SKM-1 treated with dmso at 0.1 percent for 144 hours (cell line): Measurements from ENCODE around the gene RGS10.
"Not testable (repeated sequence)": the region's sequence is repeated elsewhere in the genome, so short reads cannot be mapped to it uniquely, and the experiment has no call there.

Experiments
- DNase-seq: peaks from one replicate; lab custom pipeline; 2025; ENCODE audit not compliant: unreplicated experiment; lab: John Stamatoyannopoulos, UW

Gene RGS10

DNA sequence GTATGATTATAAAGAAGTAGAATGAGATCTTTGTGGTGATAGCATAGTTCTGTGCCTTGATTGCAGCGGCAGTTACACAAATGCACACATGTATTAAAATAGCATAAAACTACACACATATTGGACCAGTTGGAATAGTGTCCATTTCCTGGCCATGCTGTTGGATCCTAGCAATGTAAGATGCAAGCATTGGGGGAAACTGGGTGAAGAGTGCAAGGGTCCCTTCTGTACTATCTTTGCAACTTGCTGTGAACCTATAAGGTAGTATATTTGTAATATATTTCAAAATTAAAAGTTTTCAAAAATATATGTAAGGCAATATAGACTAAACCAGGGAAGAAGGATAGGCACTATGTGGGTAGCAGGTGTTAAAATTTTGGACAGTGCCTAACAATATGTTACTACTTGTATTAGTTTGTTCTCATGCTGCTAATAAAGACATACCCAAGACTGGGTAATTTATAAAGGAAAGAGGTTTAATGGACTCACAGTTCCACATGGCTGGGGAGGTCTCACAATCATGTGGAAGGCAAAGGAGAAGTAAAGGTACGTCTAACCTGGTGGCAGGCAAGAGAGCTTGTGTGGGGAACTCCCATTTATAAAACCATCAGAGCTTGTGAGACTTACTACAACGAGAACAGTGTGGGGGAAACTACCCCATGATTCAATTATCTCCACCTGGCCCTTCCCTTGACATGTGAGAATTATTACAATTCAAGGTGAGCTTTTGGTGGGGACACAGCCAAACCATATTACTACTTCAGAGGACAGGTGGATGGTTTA is 71.4 kb downstream of the RGS10 start:
- no peak for DNase-seq

DNA sequence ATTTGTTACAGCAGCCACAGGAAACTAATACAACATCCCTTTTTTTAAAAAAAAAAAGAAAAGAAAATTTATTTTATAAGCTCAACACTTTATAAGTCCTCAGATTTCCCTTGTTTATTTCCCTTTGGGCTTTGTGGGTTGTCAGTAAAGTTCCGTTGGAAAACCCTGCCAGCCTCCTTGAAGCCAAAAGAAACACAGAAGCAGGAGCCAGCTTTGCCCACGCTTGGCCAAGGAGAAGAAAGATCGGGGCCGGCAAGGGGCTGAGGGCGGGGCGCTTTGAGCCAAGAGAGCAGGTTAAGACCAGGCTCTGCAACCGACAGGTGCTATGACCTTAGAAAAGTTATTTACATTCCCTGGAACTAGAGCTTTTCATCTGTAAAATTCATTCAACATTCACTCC is 72.7 kb downstream of the RGS10 start:
- DNase-seq = no peak

DNA sequence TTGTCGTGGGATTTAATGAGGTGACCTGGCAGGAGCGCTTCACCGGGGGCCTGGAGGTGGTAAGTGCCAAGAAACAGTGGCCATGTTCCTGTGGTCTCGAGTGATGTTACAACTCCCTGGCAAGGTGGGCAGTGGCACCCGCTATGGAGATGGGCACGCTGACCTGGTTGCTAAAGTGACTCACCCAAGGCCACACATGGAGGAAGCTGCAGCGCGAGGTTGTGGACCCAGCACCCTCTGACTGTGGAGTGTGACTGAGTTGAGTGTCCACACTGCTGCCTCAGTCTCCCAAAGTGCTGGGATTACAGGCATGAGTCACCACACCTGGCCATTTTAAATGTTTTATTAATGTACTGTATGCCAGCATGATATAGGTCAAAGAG is 73.2 kb downstream of the RGS10 start:
- no peak for DNase-seq

DNA sequence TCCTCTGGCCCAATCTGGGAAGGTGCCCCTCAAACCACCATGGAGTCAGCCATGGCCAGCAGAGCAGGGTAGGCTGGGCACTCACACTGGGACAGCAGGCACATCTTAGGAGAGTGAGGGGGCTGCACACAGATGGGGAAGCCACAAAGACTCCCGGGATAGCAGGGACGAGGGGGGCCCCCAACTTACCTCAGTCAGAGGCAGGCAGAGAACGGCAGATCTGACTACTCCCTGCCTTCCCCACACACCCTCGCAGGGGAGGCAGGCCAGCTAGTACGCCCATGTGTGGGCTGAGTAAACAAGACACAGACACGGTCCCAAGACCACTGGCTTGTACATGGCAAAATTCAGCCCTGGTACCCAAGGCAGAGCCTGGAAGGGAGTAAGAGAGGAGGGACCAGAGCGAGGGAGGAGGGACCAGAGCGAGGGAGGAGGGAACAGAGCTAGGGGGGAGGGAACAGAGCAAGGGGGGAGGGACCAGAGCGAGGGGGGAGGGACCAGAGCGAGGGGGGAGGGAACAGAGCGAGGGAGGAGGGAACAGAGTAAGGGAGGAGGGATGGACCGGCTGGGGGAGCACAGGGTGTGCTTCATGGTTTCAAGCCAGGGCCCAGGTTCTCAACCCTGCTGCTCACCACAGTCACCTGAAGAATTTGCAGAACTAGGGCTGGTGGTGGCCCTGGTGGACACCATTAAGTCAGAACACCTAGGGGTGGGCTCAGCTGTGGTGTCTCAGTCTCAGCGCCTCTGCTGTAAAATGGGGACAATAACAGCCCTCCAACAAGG is 73.8 kb downstream of the RGS10 start:
- DNase-seq = no peak

DNA sequence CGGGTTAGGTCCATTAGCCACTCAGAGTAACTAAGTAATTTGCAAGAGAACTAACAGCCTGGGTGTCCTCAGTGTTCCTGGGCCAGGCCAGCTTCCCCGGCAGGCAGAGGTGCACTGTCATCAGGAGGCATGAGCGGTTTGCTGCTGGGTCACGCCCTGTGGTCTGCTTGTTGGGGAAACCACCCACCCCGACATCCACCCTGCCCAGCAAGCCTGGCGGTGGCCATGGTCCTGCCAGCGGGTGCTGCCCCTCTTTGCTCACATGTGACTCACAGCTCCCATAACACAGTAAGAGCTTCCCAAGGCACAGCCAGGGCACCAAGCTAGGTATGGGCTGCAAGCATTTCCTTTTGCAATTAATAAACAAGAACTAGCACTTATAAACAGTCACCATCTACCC is 75.9 kb downstream of the RGS10 start:
- DNase-seq = no peak

DNA sequence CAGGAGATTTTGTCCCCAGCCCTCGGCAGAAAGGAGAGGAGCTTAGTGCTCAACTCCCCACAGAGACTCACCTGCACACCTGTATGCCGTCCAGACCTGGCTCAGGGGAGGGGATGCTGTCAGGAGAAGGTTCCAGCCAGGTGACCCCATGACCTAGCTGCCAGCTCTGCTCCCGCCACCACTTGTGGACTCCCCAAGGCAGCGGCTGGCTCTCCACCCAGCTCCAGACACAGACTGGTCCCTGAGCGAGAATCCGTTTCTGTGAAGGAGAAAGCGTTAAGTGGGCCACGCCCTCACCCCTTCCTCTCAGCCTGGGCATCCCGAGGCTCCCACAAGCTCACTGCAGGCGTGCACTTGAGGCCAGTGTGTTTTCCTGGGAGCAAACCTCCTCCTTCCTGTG is 76.4 kb downstream of the RGS10 start:
- DNase-seq = no peak

DNA sequence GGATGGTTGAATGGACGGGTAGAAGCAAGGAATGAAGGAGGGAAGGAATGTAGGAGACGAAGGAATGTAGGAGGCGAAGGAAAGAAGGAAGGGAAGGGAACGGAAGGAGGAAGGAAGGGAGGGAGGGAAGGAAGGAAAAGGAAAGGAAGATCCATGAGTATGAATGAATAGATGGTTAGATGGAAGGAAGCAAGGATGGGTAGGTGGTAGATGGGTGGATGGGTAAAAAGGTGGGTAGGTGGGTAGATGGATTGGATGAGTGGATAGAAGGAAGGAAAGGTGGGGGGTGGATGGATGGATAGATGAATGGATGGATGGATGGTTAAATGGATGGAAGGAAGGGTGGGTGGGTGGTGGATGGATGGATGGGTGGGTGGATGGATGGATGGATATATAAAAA is 77.4 kb downstream of the RGS10 start:
- DNase-seq = no peak

DNA sequence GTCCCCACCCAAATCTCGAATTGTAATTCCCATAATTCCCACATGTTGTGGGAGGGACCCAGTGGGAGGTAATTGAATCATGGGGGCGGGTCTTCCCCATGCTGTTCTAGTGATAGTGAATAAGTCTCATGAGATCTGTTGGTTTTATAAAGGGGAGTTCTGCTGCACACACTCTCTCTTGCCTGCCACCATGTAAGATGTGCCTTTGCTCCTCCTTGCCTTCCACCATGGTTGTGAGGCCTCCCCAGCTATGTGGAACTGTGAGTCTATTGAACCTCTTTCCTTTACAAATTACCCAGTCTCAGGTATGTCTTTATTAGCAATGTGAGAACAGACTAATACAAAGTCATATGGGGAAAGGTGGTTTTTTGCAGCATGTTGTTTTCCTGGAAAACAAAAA is 79.3 kb downstream of the RGS10 start:
- DNase-seq = not testable (repeated sequence)

DNA sequence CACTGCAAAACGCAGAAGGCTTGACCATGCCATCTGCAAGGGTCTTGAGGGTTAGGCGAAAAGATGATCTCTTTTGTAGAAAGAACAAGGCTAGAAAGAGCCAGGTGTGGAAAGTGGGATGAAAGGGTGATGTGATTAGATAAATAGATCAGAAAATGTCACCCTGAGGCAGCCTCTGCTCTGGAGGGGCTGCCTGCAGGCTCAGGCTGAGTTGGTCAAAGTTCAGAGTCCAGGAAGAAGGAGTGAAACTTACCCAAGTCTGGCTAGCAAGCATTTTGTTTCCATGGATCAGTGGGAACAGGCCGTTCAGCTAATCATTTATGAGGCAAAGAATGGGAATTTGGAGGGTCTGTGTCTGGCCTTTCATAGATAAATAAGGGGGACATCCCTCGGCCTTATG is 79.7 kb downstream of the RGS10 start:
- DNase-seq = no peak

DNA sequence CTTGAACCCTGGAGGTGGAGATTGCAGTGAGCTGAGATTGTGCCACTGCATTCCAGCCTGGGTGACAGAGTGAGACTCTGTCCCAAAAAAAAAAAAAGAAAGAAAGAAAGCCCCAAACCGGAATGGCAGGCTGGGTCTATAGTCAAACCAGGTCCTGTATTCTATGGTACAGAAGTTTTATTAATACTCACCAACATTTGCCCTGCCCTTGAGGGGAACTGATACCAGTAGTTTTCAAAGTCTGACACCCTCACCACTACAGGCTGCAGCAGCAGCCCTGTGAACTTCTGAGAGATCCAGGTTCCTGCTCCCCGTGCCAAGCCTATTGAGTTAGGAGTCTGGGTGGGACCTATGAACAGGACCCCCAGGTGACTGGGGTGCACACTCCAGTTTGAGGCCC is 80.6 kb downstream of the RGS10 start:
- DNase-seq = no peak

DNA sequence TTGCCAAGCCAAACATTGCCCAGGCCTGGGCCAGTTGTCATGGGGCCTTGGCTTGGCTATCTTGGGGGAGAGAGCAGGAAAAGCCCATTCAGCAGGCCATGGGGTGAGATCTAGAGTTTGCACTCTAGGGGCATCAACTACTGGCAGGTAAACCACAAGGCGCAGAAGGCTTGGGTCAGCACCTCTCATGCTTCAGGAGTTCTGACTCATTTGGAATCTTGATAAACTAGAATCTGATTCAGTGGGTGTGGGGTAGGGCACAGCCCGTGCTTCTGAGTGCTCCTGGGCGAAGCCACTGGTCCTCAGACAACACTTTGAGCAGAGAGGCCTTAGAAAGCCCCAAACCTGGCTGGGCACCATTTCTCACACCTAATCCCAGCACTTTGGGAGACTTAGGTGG is 81.1 kb downstream of the RGS10 start:
- no peak for DNase-seq

DNA sequence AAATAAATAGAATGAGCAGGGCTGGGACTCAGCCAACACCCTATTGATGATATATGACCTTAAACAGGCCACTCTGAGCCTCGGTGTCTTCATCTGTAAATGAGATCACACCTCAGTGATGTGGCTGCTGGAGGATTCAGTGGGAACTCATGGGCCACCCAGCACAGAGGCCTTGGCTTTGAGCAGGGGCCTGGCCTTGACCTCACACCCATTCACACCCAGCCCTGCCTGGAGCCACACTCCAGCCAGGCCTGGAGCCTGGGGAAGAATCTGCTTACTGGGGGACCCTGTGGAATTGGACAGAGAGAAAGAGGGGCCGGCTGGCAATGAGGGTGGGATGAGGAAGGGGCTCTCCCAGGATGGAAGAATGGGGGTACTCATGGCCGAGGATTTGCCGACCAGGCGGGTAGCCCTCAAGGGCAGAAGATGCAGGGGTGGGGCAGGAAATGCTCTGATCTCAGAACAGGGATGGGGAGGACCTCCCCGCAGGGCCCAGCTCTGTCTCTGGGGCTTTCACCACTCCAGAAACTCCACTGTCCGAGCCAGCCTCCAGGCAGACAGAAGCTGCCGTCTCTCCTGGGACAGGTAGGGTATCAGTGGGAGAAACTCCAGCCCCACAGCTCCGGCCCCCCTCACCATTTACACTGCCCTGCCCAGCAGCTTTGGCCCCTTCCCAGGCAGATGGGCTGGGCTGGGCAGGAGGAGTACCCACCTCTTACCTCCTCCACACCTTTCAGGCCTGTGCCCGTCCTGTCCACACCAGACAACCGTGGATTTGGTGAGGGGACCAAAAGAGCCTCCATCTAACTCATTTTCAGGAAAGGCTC is 81.9 kb downstream of the RGS10 start:
- no peak for DNase-seq

DNA sequence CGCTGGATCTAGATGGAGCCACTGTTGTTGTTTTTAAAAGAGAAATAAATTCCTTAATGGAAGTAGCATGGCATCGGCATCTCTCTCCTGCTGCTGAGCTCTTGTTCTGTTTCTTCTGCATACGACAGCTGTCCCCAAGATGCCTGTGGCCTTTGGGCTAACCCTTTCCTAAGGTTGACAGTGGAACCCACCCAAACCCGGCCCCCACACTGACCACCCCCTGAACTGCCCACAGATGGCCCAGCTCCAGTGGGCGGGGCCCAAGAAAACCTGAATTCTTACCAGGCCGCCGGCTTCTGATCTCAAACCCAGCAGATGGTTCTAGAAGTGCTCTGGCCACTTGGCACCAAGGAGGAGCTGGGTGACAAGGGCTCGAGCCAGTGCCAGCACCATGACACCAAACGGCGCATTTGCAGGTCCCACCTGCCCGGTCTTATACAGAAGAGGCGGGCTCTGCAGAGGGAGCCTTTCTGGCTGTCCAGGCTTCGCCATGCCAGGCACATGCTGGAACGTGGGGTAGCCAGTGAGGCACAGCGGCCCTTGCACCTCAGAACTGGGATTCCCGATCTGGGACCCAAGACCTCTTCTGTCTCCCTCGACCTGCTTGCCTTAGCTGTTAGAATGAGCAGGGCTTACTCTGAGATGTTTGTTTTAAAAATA is 82.7 kb downstream of the RGS10 start:
- no peak for DNase-seq

DNA sequence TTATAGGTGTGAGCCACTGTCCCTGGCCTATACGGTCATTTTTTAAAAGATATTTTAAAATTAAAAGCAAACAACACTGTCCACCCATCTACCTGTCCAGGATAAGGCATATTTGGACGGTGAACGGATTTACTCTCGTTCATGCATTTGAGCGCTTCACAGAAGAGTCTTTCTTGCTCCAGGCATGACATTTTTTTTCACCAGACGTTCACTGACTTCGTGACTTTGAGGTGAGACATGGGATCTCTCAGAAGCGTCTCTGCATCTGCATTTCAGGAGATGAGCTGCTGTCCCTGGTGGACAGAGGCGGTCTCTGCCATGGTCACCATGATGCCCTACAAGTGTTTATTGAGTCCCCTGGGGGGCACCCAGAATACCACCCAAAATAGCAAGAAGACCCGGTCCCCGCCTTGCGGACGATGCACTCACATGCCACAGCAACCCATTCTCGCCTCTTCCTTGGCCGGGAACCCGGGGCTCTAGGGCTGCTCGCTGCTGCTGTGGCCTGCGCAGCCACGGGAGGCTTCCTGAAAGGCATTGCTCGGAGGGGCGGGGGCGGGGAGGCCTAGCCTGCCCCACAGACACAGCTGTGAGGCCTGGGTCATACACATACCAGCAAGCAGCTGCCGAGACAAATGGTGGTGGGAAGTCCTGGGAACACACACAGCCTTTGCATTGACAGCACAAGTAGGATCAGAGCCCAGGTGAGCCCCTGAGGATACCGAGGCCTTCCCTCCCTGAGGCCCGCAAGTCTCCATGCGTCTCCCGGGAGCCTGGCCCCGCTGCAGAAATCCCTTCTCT is 84.4 kb downstream of the RGS10 start:
- DNase-seq = no peak

DNA sequence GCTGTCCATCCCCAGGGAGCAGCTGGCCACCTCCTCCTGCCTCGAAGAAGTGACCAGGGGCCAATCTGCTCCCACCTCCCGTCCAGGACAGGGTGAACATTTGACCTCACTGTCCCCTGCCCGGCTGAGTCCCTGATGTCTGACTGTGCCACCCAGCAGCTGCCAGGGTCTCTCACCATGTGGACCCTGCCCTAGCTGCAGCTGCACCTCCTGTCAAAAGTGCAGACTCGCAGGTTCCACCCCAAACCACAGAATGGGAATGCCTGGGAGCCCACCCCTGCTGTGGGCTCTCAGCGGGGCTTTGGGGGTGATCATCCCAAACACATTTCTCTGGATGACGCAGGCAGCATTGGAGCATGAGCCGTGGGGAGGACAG is 86.1 kb downstream of the RGS10 start:
- no peak for DNase-seq

DNA sequence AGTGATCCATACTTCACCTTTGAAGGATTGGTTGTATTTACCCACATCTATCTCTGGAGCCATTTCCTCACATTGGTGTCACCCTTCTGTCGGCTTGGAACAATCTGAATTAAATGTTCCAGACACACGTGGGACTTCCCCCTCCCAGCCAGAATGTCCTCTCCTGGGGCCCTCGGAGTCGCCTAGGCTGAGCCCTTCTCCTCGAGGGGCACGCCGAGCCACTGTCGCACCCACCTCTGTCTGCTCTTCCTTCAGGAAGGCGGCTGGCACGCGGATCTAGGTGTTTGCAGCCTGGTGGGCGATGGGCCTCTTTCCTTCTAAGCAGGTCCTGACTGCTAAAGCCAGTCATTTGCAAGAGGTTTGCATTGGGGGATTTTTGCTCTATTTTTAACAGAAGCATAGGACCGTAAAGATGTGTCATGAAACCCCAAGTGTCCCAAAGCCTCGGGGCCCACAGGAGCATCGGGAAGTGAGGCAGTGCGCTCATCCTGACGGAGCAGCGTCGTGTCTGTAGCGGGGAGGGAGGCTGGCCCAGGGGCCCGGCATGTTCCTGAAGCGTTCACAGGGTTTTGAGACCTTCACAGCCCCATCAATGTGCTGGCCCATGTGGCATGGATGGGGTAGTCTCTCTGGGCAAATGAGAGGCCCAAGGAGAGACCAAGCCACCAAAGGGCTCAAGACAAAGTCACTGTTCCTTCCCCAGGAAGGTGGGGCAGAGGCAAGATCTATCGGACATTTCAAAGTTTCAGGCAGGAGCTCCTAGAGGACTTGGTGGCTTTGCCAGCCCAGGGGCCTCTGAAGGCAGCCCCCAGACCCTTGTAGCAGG is 86.7 kb downstream of the RGS10 start:
- no peak for DNase-seq

DNA sequence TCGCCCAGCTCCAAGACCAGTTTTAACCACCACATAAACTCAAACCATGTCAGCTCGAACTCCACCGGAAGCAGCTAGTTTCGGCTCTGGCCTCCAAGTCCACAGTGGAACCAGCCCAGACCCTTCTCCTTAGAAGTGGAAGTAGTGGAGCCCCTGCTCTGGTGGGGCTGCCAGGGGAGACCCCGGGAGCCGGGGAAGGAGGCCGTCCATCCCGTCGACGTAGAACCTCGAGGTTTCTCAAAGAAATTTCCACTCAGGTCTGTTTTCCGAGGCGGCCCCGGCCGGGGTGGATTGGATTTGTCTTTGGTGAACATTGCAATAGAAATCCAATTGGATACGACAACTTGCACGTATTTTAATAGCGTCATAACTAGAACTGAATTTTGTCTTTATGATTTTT is 87.5 kb downstream of the RGS10 start:
- DNase-seq = no peak

DNA sequence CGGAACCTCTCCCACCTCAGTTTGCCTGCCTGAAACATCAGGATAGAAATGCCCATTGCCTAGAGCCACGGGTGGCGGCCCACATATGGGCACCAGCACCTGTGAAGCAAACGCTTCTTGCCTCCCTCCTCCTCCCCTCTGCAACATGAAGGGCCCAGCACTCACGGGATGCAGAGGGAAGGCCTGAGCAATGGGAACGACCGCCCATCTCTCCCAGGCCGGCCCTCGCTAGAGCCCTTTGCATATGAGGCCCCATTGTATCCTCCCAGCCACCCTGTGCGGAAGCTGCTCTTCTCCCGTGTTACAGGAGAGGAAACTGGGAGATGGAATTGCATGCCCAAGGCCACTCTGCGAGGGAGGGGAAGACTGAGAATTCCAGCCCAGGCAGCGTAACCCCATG is 88.2 kb downstream of the RGS10 start:
- no peak for DNase-seq

DNA sequence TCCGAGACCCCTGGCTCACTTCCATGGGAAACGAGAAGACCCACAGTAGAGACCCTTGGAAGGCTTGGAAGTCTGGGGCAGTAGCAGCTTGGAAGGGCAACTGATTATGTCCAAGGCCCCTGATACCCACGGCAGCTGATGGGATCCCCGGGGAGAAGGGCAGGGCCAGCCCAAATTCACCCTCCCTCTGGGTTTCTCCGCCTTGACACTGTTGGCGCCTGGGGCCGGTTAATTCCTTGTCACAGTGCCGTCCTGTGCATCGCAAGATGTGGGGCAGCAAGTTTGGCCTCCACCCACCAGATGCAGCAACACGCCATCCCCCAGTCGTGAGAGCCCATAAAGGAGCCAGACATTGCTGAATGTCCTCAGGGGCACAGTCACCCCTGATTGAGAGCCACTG is 89.2 kb downstream of the RGS10 start:
- DNase-seq = no peak

DNA sequence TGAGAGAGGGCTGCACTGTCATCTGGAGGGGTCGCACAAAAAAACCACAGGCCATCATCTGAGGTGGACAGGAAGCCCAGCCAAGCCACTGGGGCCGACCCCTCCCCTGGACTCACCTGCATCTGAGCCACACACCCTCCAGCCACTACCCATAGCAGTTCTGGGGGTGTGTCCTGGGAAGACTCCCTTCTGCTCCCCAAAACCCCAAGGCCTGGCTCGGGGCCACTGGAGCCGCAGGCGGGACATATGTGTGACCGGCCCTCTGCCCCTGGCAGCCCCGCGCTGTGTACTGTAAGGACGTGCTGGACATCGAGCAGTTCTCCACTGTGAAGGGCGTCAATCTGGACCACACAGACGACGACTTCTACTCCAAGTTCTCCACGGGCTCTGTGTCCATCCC is 90.1 kb downstream of the RGS10 start:
- no peak for DNase-seq
